Sigmoid colon (tissue), 3 donors: ENCODE results near the gene TSPAN19.

Source experiments
- POLR2A ChIP-seq, 2 donors: fragments of 450-650 bp; IDR thresholded peaks; one replicate each; pipeline ENCODE4 v1.6.1; 2016; ENCODE audit warnings: antibody characterized with exemption in 2 of 2, mild to moderate bottlenecking in 2 of 2, moderate library complexity in 2 of 2
- TF ChIP-seq, protein P1 (sequence below), 4 experiments: fragments of 450-650 bp in 3 of 4; fragments of 200-600 bp in 1 of 4; IDR thresholded peaks; one replicate each; pipeline ENCODE4 v1.5.1; 2016 to 2019; ENCODE audit warnings: antibody characterized with exemption in 4 of 4, mild to moderate bottlenecking in 3 of 4, moderate library complexity in 2 of 4

DNA sequence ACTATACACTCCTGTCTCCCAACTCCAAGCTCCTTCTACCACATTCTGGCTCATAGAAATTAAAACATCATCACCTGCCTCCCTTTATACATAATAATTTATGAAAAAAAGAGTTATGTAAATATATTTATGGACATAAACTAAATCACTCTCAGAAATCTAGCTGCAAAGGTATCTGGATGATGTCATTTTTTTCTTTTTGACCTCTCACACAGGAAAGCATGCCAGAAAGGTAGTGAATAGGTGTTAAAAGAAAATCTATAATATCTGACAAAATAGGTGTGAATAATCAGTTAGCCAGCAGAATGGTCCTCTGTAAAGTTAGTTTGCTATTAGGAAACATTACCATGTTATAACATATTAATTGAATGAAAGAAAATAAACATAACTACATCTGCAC, 7.8 kb upstream of the TSPAN19 start:
- TF ChIP-seq, protein P1, sequence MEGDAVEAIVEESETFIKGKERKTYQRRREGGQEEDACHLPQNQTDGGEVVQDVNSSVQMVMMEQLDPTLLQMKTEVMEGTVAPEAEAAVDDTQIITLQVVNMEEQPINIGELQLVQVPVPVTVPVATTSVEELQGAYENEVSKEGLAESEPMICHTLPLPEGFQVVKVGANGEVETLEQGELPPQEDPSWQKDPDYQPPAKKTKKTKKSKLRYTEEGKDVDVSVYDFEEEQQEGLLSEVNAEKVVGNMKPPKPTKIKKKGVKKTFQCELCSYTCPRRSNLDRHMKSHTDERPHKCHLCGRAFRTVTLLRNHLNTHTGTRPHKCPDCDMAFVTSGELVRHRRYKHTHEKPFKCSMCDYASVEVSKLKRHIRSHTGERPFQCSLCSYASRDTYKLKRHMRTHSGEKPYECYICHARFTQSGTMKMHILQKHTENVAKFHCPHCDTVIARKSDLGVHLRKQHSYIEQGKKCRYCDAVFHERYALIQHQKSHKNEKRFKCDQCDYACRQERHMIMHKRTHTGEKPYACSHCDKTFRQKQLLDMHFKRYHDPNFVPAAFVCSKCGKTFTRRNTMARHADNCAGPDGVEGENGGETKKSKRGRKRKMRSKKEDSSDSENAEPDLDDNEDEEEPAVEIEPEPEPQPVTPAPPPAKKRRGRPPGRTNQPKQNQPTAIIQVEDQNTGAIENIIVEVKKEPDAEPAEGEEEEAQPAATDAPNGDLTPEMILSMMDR (IDR thresholded peaks at IDR 0.05) = no peak
- no peak for TF ChIP-seq POLR2A (IDR thresholded peaks at IDR 0.05)
